GM12892 (cell line): Measurements from ENCODE around the gene CCDC61.

Experiments used
- POLR2A ChIP-seq: IDR thresholded peaks from 2 replicates; pipeline ENCODE4 v1.6.1; 2011; ENCODE audit warnings: low read depth, low read length, control low read depth
- TAF1 ChIP-seq: IDR thresholded peaks from 2 replicates; pipeline ENCODE4 v1.6.1; 2011; ENCODE audit warnings: low read depth, mild to moderate bottlenecking, control low read depth, low read length, borderline replicate concordance

DNA sequence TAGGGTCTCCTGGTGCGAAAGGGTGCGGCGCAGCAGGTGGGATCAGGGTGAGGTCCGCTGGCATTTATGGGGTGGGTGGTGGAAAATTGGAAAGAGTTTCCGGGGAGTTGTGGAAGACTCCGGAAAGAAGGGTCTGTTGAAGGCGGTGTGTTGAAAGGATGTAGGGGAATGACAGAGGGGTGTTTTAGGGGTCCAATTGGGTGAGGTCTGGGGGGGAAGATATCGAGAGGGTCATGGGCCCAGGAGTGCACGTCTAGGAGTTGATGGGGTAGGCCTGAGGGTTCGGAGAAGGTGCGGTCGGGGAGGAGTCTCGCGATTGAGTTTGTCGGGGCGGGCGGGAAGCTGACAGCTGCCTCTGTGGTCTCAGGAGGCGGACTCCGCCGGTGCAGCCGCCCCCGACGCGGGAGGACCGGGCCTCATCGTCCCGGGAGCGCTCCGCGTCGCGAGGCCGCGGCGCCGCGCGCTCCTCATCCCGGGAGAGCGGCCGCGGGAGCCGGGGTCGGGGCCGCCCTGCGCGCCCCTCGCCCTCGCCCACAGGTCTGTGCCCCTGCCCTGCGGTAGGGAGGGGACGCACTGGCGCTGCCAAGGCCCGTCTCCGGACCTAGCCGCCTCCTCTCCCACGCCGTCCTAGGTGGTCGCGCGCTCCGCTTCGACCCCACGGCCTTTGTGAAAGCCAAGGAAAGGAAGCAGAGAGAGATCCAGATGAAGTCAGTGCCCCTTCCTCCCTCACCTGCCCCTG, 20.6 kb downstream of the CCDC61 start:
- TF ChIP-seq TAF1: no peak
- TF ChIP-seq POLR2A: no peak
